Coronary artery (tissue), 2 donors: ENCODE measurements around the gene SASH1.
"Not testable (repeated sequence)": the region's sequence is repeated elsewhere in the genome, so short reads cannot be mapped to it uniquely, and the experiment has no call there.

ENCODE experiments used
- DNase-seq: peaks from one replicate; pipeline ENCODE4 v3.0.0-alpha.2; 2017; ENCODE audit warnings: low spot score
- H3K27ac ChIP-seq, 2 donors: fragments of 200-600 bp; sonication (generic); one replicate each; pipeline ENCODE4 v1.5.1; 2016 to 2019
- H3K4me3 ChIP-seq: fragments of 200-600 bp; sonication (generic); 2 replicates; pipeline ENCODE4 v1.5.1; 2016; ENCODE audit warnings: mild to moderate bottlenecking, moderate library complexity
- CTCF ChIP-seq: fragments of 200-600 bp; sonication (generic); IDR thresholded peaks from one replicate; pipeline ENCODE4 v1.5.1; 2019; ENCODE audit warnings: antibody characterized with exemption

Gene SASH1

GRCh38 chr6:148583631-148584030 is 241.0 kb downstream of the SASH1 start:
- no peak overlapping the region for H3K4me3 ChIP-seq
- no peak for DNase-seq
- no peak for TF ChIP-seq CTCF
- no peak overlapping the region for H3K27ac ChIP-seq

- H3K4me3 ChIP-seq, H3K27ac ChIP-seq, DNase-seq: not testable (repeated sequence)
Observed at GRCh38 chr6:148585641-148586040, 243.0 kb downstream of the SASH1 start.

GRCh38 chr6:148590883-148591282 is 248.2 kb downstream of the SASH1 start:
- no peak for DNase-seq
- TF ChIP-seq CTCF = no peak
- H3K27ac ChIP-seq = no peak overlapping the region
- H3K4me3 ChIP-seq = no peak overlapping the region

GRCh38 chr6:148591656-148592055 is 249.0 kb downstream of the SASH1 start:
- H3K27ac ChIP-seq = no peak overlapping the region
- DNase-seq = no peak
- TF ChIP-seq CTCF = no peak

GRCh38 chr6:148593130-148593812 is 250.6 kb downstream of the SASH1 start:
- Histone ChIP-seq H3K4me3 (no peak overlapping the region), H3K27ac (peak overlapping the region; percentile 7 to 18)
- DNase-seq = no peak
- TF ChIP-seq CTCF = no peak

More at GRCh38 chr6:148591656-148592055, 249.0 kb downstream of the SASH1 start:
- no peak overlapping the region for H3K4me3 ChIP-seq

GRCh38 chr6:148593813-148594170 is 251.2 kb downstream of the SASH1 start:
- Histone ChIP-seq H3K27ac (peak overlapping the region; percentile 7 to 18), H3K4me3 (no peak overlapping the region)
- no peak for DNase-seq
- TF ChIP-seq CTCF = no peak

- H3K27ac ChIP-seq = no peak overlapping the region
- no peak for DNase-seq
- H3K4me3 ChIP-seq = no peak overlapping the region
- TF ChIP-seq CTCF = no peak
Observed at GRCh38 chr6:148595550-148595949, 252.9 kb downstream of the SASH1 start.
